ENCODE results near the gene SIGLEC6. TPM values are rescaled to one million over a fixed set of nuclear protein-coding genes. Genes with fewer than 3 reads are reported as not detected.
"Not testable (repeated sequence)": the region's sequence is repeated elsewhere in the genome, so short reads cannot be mapped to it uniquely, and the experiment has no call there.

The SIGLEC6 gene
- total and polyA plus RNA-seq, 3 donors from 2014 or later = 0.29 to 1.1 (median 0.55) TPM

DNA sequence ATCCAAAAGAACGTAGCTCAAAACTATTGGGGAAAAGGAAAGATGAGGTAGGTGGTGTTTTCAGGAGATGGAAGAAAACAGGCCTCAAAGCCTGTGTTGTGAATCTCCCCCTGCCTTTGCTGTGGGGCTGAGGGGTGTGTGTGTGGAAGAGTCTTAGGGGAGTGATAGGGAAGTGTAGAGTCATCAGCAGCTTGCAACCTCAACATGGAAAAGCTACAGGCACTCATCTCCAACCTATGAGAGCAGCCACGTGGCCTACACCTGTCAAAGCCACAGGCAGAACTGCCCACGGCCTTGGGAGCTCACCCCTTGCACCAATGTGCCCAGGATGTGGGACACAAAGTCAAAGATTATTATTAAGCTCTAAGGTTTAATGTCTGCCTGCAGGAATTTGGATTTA, 25.6 kb downstream of the SIGLEC6 start:
- TF ChIP-seq POLR2A (IDR thresholded peaks at IDR 0.05) = no peak
- no peak for TF ChIP-seq CTCF (IDR thresholded peaks at IDR 0.05)
- 52 to 67% methylated on average over 3 of the region's 3 CpGs for WGBS, 2 donors
- Histone ChIP-seq H3K36me3 (ENCODE audit: low read depth, missing control alignments) (no peaks in the 10 kb centered on the region), H3K9me3 (no peaks in the 10 kb centered on the region), H3K4me3 (no peak overlapping the region), H3K27me3 (no peaks in the 10 kb centered on the region), H3K4me1 (no peaks in the 10 kb centered on the region), H3K27ac (no peak overlapping the region)
- no peak for DNase-seq
- intact Hi-C loops (cut with DNase I; ENCODE audit: low total_unique reads) = no loop called here

DNA sequence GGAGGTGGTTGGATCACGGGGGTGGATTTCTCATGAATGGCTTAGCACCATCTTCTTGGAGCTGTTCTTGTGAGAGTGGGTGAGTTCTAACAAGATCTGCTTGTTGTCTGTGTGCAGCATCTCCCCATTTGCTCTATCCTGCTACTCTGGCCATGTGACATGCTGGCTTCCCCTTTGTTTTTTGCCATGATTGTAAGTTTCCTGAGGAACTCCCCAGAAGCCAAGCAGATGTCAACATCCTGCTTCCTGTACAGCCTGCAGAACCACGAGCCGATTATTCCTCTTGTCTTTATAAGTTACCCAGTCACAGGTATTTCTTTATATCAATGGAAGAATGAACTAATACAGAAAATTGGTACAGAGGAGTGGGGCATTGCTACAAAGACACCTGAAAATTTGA, 27.6 kb downstream of the SIGLEC6 start:
- no peaks in the 10 kb centered on the region for H3K9me3 ChIP-seq
- DNase-seq = no peak
- no peak overlapping the region for H3K4me3 ChIP-seq
- no peaks in the 10 kb centered on the region for H3K4me1 ChIP-seq
- WGBS, 2 donors = 42 to 47% methylated on average over 3 of the region's 3 CpGs
- no peak overlapping the region for H3K27ac ChIP-seq
- TF ChIP-seq POLR2A (IDR thresholded peaks at IDR 0.05) = no peak
- no peak for TF ChIP-seq CTCF (IDR thresholded peaks at IDR 0.05)
- H3K27me3 ChIP-seq = no peaks in the 10 kb centered on the region
- intact Hi-C loops (cut with DNase I; ENCODE audit: low total_unique reads) = no loop called here
- H3K36me3 ChIP-seq (ENCODE audit: low read depth, missing control alignments) = no peaks in the 10 kb centered on the region

DNA sequence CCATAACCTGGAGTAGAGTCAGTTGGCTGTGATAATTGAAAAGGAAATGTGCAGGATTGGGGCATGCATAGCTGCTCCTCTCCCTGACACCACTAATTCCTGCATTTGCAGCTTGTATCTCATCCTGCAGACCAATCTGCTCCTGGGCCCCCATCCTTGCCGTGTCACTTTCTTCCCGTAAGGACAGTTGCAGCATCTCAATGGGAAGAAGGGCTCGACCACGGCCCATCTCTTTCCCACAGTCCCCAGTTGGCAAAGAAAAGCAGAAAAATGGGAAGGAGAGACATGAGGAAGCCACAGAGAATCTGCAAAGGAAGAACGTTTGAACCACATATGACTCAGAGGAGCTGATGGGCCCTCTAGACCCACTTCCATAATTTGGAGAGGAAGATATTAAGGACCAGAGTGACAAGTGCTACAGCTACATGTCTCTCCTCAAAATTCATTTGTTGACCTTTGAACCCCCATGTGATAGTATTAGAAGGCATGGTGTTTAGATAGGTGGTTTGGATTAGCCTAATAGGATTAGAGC, 28.1 kb downstream of the SIGLEC6 start:
- no peak for TF ChIP-seq POLR2A (IDR thresholded peaks at IDR 0.05)
- no peak for TF ChIP-seq CTCF (IDR thresholded peaks at IDR 0.05)
- Histone ChIP-seq H3K36me3 (ENCODE audit: low read depth, missing control alignments) (no peaks in the 10 kb centered on the region), H3K4me1 (no peaks in the 10 kb centered on the region), H3K27me3 (no peaks in the 10 kb centered on the region), H3K4me3 (no peak overlapping the region), H3K27ac (no peak overlapping the region), H3K9me3 (no peaks in the 10 kb centered on the region)
- 78 to 85% methylated on average over 5 of the region's 5 CpGs for WGBS, 2 donors
- intact Hi-C loops (cut with DNase I; ENCODE audit: low total_unique reads) = no loop called here
- DNase-seq = no peak

GRCh38 chr19:51501594-51502263, 29.7 kb downstream of the SIGLEC6 start, which contains the start of gene SIGLEC12:
Gene SIGLEC12, minus strand, starts transcription at chr19:51501800. Its CDS starts 67 bp downstream, at chr19:51501733.
- intact Hi-C loops (cut with DNase I; ENCODE audit: low total_unique reads) = no loop called here
- Histone ChIP-seq H3K36me3 (ENCODE audit: low read depth, missing control alignments) (no peaks in the 10 kb centered on the region), H3K4me1 (no peaks in the 10 kb centered on the region), H3K27ac (no peak within 1 kb of the TSS), H3K9me3 (no peaks in the 10 kb centered on the region), H3K27me3 (no peaks in the 10 kb centered on the region), H3K4me3 (no peak within 1 kb of the TSS)
- peak; percentile 31 for DNase-seq
- TF ChIP-seq CTCF (IDR thresholded peaks at IDR 0.05) = no peak
- TF ChIP-seq POLR2A (IDR thresholded peaks at IDR 0.05) = no peak
- 83 to 84% methylated on average over 9 to 12 of the region's 12 CpGs for WGBS, 2 donors

- H3K36me3 ChIP-seq (ENCODE audit: low read depth, missing control alignments); H3K27ac ChIP-seq: not testable (repeated sequence)
These were observed 30.5 kb downstream of the SIGLEC6 start for GRCh38 chr19:51500931-51501330.

More at GRCh38 chr19:51500931-51501330, 30.5 kb downstream of the SIGLEC6 start:
- intact Hi-C loops (cut with DNase I; ENCODE audit: low total_unique reads); H3K9me3 ChIP-seq; DNase-seq; H3K4me3 ChIP-seq; H3K4me1 ChIP-seq; H3K27me3 ChIP-seq: not testable (repeated sequence)
- 54% methylated on average over 8 of the region's 8 CpGs; no CpG with 5 or more reads in 1 of the 2 donors for WGBS, 2 donors

Data from testis (tissue), 3 donors.